Activated naive CD8-positive, alpha-beta T cell treated with anti-CD3 and anti-CD28 coated beads, Interleukin-2, amount 50 U/mL, for 24 hours (primary cell): ENCODE results near the gene HAUS8.
"Not testable (repeated sequence)": the region's sequence is repeated elsewhere in the genome, so short reads cannot be mapped to it uniquely, and the experiment has no call there.

Experiments used
- ATAC-seq: fragments of 150-1000 bp; cut with Tn5 transposase; one replicate; pipeline ENCODE4 v1.10.0; 2021
- DNase-seq: peaks from one replicate; pipeline ENCODE4 v3.0.0; 2021
- H3K27ac Mint-ChIP-seq: one replicate; pipeline ENCODE4 v1.8.0; 2021; ENCODE audit warnings: mild to moderate bottlenecking, mixed read lengths
- H3K27me3 Mint-ChIP-seq: one replicate; pipeline ENCODE4 v1.8.0; 2021; ENCODE audit warnings: mixed read lengths
- H3K36me3 Mint-ChIP-seq: one replicate; pipeline ENCODE4 v1.8.0; 2021; ENCODE audit warnings: low read depth, mixed read lengths
- H3K4me1 Mint-ChIP-seq: one replicate; pipeline ENCODE4 v1.8.0; 2021; ENCODE audit warnings: mixed read lengths
- H3K4me3 Mint-ChIP-seq: one replicate; pipeline ENCODE4 v1.8.0; 2021; ENCODE audit warnings: mild to moderate bottlenecking, moderate library complexity, mixed read lengths
- H3K9me3 Mint-ChIP-seq: one replicate; pipeline ENCODE4 v1.8.0; 2021; ENCODE audit warnings: mixed read lengths

The HAUS8 gene

DNA sequence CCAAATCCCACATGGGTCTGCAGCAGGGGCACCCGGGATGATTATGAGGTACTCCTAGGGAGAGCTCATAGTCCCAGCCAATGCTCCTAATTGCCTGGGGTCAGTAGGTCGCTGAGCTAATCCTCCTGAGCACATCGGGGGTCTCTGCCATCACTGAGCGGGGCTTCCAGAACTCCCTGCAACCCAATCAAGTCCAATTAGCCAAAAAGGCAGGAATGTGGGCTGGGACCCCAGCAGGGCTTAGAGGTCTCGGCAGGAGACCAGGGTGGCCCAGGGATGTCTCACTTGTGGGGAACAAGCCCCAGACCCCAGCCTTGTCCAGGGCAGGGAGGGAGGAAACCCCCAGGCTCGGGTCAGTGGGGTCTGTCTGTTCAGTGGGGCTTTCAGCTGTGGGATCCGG is 31.5 kb downstream of the HAUS8 start:
- Mint-ChIP-seq H3K27me3 (peaks cover 10% of the 10 kb centered on the region), H3K36me3 (no peaks in the 10 kb centered on the region), H3K4me3 (no peak overlapping the region), H3K9me3 (no peaks in the 10 kb centered on the region), H3K4me1 (no peaks in the 10 kb centered on the region), H3K27ac (no peak overlapping the region)
- DNase-seq: no peak
- no peak for ATAC-seq

DNA sequence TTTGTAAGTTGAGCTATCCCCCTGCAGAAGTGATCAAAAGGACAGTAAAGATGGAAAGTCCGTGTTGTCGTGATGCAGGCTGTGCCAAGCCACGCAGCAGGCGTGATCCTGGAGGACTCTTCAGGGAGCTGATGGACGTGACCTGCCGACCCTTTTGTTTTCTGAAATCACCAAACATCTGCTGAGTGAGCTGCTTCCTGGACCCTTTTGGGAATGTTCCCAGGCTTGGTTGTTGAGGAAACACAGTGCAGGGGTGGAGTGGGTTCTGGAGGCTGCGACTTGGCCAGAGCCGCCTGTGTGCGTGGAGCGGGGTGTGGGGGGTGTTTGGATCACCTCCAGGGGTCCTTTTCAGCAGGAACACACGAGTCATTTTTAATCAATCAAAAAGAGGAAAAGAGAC is 33.3 kb downstream of the HAUS8 start:
- Mint-ChIP-seq H3K4me3 (no peak overlapping the region), H3K27ac (no peak overlapping the region), H3K4me1 (no peaks in the 10 kb centered on the region), H3K27me3 (peaks cover 15% of the 10 kb centered on the region), H3K9me3 (no peaks in the 10 kb centered on the region), H3K36me3 (no peaks in the 10 kb centered on the region)
- ATAC-seq (no peak), DNase-seq (no peak)

DNA sequence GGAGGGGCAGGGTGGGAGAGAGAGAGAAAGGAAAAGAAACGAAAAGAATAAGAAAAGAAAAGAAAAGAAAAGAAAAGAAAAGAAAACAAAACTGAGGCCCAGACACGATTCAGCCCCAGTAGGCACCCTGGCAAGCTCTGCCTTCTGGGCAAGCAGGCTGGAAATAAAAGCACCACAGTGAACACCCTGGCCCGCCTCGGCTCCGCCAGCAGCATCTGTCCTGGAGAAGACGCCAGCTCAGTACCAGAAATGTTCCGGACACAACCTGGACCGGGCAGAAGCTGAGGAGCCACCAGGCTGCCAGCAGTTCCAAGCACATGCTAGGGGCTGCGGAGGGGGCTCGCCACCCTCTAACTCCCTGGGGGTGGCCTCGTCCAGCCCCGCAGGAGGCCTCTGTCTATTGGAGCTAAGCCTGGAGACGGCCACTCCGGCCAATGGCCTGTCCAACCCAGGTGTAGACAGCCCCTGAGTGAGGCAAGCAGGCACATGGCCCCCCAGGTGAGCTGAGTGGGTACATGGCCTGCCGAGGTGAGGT is 37.2 kb downstream of the HAUS8 start:
- no peaks in the 10 kb centered on the region for H3K4me1 Mint-ChIP-seq
- ATAC-seq: no peak
- no peak overlapping the region for H3K27ac Mint-ChIP-seq
- H3K27me3 Mint-ChIP-seq: peaks cover 15% of the 10 kb centered on the region
- no peaks in the 10 kb centered on the region for H3K9me3 Mint-ChIP-seq
- H3K4me3 Mint-ChIP-seq: no peak overlapping the region
- no peak for DNase-seq
- H3K36me3 Mint-ChIP-seq: no peaks in the 10 kb centered on the region

DNA sequence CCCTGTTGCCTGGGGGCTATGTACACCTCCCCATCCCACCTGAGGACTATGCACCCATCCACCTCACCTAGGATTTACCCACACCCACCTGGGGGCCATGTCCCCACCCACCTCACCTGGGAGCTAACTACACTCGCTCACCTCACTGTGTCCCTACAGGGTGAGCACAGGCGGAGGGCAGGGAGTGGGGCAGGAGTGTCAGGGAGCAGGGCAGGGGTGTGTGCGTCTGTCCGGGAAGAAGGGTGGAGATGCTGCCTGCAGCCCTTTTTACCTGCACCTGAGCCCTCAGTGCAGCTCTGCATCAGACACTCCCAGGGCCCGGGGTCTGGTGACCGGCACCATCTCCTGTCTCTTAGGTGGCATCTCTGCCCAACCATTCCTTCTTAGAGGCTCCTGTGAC is 38.1 kb downstream of the HAUS8 start:
- Mint-ChIP-seq H3K36me3 (no peaks in the 10 kb centered on the region), H3K9me3 (no peaks in the 10 kb centered on the region), H3K4me3 (no peak overlapping the region), H3K27ac (no peak overlapping the region), H3K27me3 (peaks cover 20% of the 10 kb centered on the region), H3K4me1 (no peaks in the 10 kb centered on the region)
- DNase-seq (no peak), ATAC-seq (no peak)

DNA sequence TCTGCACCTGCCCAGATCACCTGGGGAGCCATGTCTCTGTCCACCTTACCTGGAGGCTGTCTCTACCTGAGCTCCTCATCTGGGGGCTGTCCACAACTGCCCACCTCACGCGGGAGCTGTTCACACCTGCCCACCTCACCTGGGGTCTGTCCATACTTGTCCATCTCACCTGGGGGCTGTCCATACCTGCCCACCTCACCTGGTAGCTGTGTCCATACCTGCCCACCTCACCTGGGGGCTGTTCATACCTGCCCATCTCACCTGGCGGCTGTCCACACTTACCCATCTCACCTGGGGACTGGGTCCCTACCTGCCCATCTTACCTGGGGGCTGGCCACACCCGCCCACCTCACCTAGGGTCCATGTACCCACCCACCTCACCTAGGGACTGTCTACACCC is 38.6 kb downstream of the HAUS8 start:
- H3K4me1 Mint-ChIP-seq: no peaks in the 10 kb centered on the region
- no peak for ATAC-seq

DNA sequence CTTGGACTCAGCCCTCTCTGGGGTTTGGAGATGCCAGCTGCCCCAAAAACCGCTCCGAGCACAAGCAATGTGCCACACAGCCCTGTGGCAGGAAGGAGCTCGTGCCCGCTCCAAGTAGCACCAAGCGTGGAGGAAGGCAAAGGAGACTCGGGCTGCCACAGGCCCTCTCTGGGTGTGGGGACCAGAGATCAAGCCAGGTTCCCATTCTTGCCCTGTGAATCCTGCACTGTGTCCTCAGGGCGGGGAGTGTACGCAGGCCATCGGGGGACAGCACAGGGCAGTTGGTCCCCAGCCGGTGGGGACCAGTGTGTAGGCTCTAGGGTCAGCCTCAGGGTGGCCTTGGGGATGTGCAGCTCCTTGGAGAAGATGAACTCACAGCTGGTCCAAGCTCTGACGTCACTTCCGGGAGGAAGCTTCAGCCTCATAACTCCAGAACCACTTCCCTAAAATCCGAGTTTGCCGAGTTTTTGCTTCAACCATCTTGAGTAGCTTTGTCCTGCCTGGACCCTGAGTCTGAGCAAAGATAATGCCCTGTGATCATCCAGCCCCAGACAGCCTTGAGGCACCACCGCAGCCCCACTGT is 39.3 kb downstream of the HAUS8 start:
- H3K4me1 Mint-ChIP-seq: no peaks in the 10 kb centered on the region

More for the DNA sequence above, 38.6 kb downstream of the HAUS8 start:
- Mint-ChIP-seq H3K4me3 (no peak overlapping the region), H3K9me3 (no peaks in the 10 kb centered on the region), H3K27ac (no peak overlapping the region), H3K27me3 (peaks cover 17% of the 10 kb centered on the region), H3K36me3 (no peaks in the 10 kb centered on the region)
- DNase-seq: no peak

DNA sequence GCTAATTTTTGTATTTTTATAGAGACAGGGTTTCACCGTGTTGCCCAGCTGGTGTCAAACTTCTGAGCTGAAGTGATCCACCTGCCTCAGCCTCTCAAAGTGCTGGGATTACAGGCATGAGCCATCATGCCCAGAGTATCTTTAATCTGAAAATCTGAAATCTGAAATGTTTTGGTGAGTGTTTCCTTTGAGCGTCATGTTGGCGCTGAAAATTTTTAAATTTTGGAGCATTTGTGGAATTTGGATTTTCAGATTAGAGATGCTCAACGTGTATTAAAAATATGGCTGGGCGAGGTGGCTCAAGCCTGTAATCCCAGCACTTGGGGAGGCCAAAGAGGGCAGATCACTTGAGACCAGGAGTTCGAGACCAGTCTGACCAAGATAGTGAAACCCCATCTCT is 43.5 kb downstream of the HAUS8 start:
- Mint-ChIP-seq H3K4me3 (no peak overlapping the region), H3K27me3 (peaks cover 24% of the 10 kb centered on the region), H3K36me3 (no peaks in the 10 kb centered on the region), H3K4me1 (no peaks in the 10 kb centered on the region), H3K27ac (no peak overlapping the region), H3K9me3 (no peaks in the 10 kb centered on the region)
- ATAC-seq (no peak), DNase-seq (no peak)

More for the DNA sequence above, 39.3 kb downstream of the HAUS8 start:
- Mint-ChIP-seq H3K36me3 (no peaks in the 10 kb centered on the region), H3K4me3 (no peak overlapping the region), H3K9me3 (no peaks in the 10 kb centered on the region), H3K27ac (no peak overlapping the region), H3K27me3 (peaks cover 16% of the 10 kb centered on the region)
- DNase-seq (no peak), ATAC-seq (no peak)

DNA sequence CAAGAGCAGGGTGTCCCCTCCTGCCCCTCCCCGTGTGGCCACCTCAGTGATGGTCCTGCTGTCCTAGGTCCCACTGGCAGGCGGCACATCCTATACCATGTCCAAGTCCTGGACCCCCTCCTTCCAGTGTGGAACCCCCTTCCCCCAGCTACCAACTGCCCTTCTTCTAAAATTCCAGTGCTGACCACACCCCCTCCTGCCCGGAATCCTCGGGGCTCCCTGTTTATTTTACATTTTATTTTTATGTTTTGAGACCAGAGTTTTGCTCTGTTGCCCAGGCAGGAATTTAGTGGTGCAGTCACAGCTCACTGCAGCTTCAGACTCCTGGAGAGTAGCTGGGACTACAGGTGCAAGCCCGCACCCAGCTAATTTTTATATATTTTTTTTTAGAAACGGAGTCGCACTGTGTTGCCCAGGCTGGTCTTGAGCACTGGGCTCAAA is 47.7 kb downstream of the HAUS8 start:
- H3K4me3 Mint-ChIP-seq: no peak overlapping the region
- H3K4me1 Mint-ChIP-seq: peaks cover 5% of the 10 kb centered on the region
- no peak for ATAC-seq
- H3K27me3 Mint-ChIP-seq: peaks cover 30% of the 10 kb centered on the region
- peaks cover 16% of the 10 kb centered on the region for H3K9me3 Mint-ChIP-seq
- no peak for DNase-seq
- peaks cover 4% of the 10 kb centered on the region for H3K36me3 Mint-ChIP-seq
- no peak overlapping the region for H3K27ac Mint-ChIP-seq

DNA sequence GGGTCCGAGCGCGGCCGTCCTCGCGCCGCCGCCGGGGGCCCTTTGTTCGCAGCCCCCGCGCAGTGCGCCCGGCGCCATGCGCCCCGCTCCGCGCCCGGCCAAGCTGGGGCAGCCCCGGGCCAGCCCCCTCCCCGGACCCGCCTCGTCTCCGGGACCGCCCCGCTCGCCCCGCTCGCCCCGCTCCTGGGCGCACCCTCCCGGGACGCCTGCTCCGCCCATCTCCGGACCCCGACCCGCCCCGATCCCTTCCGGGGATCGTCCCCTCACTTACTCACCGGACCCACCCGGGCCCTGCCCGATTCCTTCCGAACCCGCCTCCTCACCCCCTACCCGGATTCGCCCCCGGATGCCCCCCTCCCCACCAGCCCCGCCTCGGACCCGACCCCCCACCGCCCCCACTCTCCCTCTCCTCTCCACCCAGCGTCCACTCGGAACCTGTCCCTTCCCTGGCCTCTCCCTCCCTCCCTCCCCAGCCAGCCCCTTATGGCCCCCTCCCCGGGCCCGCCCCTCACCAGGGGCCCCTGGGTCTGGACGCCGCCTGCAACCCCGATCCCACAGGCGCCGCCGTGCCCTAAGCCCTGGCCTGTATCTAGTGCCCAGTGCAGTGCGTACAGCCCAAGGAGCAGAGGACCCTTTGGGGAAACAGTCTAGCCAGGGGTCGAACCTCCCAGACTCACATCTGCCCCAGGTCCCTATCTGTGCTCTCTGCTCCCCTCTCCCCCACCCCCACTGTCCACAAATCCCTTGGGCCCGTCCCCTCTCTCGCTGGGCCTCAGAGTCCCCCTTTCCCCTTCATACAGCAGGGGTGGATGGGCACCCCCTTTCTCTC is 48.3 kb downstream of the HAUS8 start, which contains the start of gene CPAMD8:
Gene CPAMD8 (minus strand): TSS at position 105 of the 829 bp plus-strand sequence. CDS start 168 bp downstream, outside the sequence.
- peaks cover 4% of the 10 kb centered on the region for H3K36me3 Mint-ChIP-seq
- DNase-seq: no peak
- no peak for ATAC-seq
- H3K4me1 Mint-ChIP-seq: peaks cover 5% of the 10 kb centered on the region
- H3K27ac Mint-ChIP-seq: no peak within 1 kb of the TSS
- peak within 1 kb of the TSS; percentile 47 for H3K4me3 Mint-ChIP-seq
- peaks cover 26% of the 10 kb centered on the region for H3K27me3 Mint-ChIP-seq
- H3K9me3 Mint-ChIP-seq: peaks cover 16% of the 10 kb centered on the region

DNA sequence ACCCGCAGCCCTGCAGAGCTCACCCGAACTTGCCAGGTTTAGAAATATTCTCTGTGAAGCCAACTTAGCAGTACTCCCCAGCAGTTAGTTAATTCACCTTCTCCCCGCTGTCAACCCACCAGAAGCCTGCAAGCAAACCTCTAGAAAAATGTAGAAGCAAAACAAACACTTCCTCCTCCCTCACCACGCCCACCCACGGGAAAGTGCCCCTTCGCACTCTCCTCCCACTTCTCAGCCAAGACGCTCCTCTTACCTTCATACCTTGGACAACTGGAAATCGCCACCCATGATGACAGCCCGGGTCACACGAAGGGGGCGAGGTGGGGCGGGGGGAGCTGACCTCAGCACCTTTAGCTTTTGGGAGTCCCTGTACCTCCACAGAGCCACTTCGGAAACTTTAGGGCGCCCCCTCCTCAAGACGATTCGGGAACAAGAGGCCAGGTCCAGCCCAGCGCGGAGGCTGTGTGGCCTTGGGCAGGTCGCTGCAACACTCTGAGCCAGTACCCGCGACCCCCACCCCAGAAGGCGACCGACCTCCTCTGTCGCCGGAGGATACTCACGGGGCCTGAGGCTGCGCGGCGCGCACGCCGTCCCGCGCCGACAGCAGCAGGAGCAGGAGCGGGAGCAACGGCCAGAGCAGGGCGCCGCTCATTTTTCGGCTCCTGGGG is 49.1 kb downstream of the HAUS8 start:
- Mint-ChIP-seq H3K9me3 (peaks cover 16% of the 10 kb centered on the region), H3K27ac (no peak overlapping the region)
- ATAC-seq: no peak

DNA sequence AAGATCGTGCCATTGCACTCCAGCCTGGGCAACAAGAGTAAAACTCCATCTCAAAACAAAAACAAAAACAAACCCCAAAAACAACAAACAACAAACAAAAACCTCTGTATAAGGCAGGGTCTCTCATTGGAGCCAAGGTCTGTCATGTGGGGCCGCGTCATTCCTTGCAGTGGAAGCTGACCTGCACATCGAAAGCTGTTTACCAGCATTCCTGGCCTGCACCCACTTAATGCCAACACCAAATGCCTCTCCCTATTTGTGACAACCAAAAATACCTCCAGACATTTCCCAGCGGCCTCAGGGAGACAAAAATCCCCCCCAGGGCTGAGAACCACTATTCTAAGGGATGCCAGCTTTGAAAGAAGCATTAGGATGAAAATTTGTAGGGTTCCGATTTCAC is 49.9 kb downstream of the HAUS8 start:
- ATAC-seq: no peak
- Mint-ChIP-seq H3K9me3 (peaks cover 16% of the 10 kb centered on the region), H3K27me3 (peaks cover 26% of the 10 kb centered on the region), H3K4me1 (peaks cover 5% of the 10 kb centered on the region), H3K4me3 (no peak overlapping the region), H3K36me3 (peaks cover 4% of the 10 kb centered on the region), H3K27ac (no peak overlapping the region)
- no peak for DNase-seq

More for the DNA sequence above, 49.1 kb downstream of the HAUS8 start:
- Mint-ChIP-seq H3K36me3 (peaks cover 4% of the 10 kb centered on the region), H3K4me1 (peaks cover 5% of the 10 kb centered on the region), H3K4me3 (peak overlapping the region; percentile 47), H3K27me3 (peaks cover 26% of the 10 kb centered on the region)
- no peak for DNase-seq

DNA sequence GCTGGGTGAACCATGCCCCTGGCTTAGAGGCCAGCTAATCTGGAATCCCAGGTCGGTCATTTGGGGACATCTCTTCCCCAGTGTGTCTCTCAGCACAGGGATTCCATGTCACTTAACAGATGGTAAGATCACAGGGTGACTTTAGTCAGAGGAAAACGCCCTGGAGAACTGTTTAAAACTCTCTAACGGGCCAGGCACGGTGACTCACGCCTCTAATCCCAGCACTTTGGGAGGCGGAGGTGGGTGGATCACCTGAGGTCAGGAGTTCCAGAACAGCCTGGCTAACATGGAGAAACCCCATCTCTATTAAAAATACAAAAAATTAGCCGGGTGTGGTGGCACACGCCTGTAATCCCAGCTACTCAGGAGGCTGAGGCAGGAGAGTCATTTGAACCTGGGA is 50.3 kb downstream of the HAUS8 start:
- H3K4me1 Mint-ChIP-seq, H3K36me3 Mint-ChIP-seq, H3K4me3 Mint-ChIP-seq, H3K27ac Mint-ChIP-seq, DNase-seq, ATAC-seq: not testable (repeated sequence)
- Mint-ChIP-seq H3K27me3 (peaks cover 26% of the 10 kb centered on the region), H3K9me3 (peaks cover 16% of the 10 kb centered on the region)

DNA sequence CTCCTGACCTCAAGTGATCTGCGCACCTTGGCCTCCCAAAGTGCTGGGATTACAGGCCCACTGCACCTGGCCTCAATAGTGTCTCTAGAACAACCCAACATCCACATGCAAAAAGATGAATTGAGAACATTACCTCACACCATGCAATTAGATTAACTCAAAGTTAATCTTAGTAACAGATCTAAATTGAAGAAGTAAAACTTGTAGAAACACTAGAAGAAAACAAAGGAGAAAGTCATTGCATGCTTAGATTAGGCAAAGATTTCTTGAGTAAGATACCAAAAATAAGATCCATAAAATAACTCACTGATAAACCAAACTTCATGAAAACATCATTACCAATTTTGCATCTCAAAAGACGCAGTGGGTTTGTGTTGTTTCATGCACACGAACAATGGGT is 51.4 kb downstream of the HAUS8 start:
- Mint-ChIP-seq H3K36me3 (peaks cover 4% of the 10 kb centered on the region), H3K9me3 (peaks cover 16% of the 10 kb centered on the region), H3K27ac (no peak overlapping the region), H3K4me1 (peaks cover 5% of the 10 kb centered on the region), H3K4me3 (no peak overlapping the region), H3K27me3 (peaks cover 23% of the 10 kb centered on the region)
- no peak for ATAC-seq
- no peak for DNase-seq

DNA sequence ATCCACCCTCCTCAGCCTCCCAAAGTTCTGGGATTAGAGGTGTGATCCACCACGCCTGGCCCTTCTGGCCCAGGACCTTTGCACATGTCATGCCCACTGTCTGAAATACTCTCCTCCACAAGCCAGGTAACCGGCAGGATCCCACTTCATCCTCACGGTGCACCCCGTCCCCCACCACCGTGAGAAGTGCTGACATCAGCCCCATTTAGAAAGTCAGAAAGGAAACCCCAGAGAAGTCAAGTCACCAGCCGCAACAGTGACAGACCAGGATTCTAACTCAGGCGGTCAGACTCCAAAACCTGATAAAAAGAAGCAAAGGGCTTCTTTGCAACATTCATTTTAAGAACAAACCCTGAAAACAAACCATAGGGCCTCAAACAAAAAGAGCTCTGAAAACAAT is 52.5 kb downstream of the HAUS8 start:
- H3K4me3 Mint-ChIP-seq: no peak overlapping the region

More for the DNA sequence above, 52.5 kb downstream of the HAUS8 start:
- H3K4me1 Mint-ChIP-seq: peaks cover 5% of the 10 kb centered on the region
- ATAC-seq: no peak
- DNase-seq: no peak
- H3K36me3 Mint-ChIP-seq: peaks cover 4% of the 10 kb centered on the region
- peaks cover 16% of the 10 kb centered on the region for H3K9me3 Mint-ChIP-seq
- H3K27ac Mint-ChIP-seq: no peak overlapping the region
- H3K27me3 Mint-ChIP-seq: peaks cover 13% of the 10 kb centered on the region
